ENCODE results near the gene GPC6. TPM values are rescaled to one million over a fixed set of nuclear protein-coding genes. Genes with fewer than 3 reads are reported as not detected.

The GPC6 gene
- total RNA-seq, 3 donors from 2014 or later (not counting 1 experiment from before 2014, with no cell fraction given), result not detected

- DNase-seq (no peak), ATAC-seq (no peak)
- no peaks in the 10 kb centered on the region for H3K27me3 ChIP-seq (ENCODE audit: control insufficient read depth, insufficient read depth, low read length)
- WGBS (ENCODE audit: insufficient coverage), result 89% methylated on average over 6 of the region's 7 CpGs
- Mint-ChIP-seq H3K4me1 (no peaks in the 10 kb centered on the region), H3K27me3 (ENCODE audit: low read depth in 2 of 2) (no peaks in the 10 kb centered on the region), H3K36me3 (no peaks in the 10 kb centered on the region), H3K27ac (no peak overlapping the region), H3K4me3 (no peak overlapping the region), H3K9me3 (peaks cover 0 to 2% of the 10 kb centered on the region in 2 donors)
- no peaks in the 10 kb centered on the region for H3K4me1 ChIP-seq (ENCODE audit: control insufficient read depth, insufficient read depth, low read length)
- TF ChIP-seq, protein P1, sequence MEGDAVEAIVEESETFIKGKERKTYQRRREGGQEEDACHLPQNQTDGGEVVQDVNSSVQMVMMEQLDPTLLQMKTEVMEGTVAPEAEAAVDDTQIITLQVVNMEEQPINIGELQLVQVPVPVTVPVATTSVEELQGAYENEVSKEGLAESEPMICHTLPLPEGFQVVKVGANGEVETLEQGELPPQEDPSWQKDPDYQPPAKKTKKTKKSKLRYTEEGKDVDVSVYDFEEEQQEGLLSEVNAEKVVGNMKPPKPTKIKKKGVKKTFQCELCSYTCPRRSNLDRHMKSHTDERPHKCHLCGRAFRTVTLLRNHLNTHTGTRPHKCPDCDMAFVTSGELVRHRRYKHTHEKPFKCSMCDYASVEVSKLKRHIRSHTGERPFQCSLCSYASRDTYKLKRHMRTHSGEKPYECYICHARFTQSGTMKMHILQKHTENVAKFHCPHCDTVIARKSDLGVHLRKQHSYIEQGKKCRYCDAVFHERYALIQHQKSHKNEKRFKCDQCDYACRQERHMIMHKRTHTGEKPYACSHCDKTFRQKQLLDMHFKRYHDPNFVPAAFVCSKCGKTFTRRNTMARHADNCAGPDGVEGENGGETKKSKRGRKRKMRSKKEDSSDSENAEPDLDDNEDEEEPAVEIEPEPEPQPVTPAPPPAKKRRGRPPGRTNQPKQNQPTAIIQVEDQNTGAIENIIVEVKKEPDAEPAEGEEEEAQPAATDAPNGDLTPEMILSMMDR (IDR thresholded peaks at IDR 0.05), result no peak
- H3K9me3 ChIP-seq (ENCODE audit: control insufficient read depth, insufficient read depth, low read length), result no peaks in the 10 kb centered on the region
- H3K27ac ChIP-seq (ENCODE audit: low read length), result no peak overlapping the region
- H3K36me3 ChIP-seq (ENCODE audit: control insufficient read depth, insufficient read depth, low read length), result no peaks in the 10 kb centered on the region
- H3K4me3 ChIP-seq (ENCODE audit: low read length), result no peak overlapping the region
- intact Hi-C loops (cut with micrococcal nuclease), result no loop called here
These were observed 41.9 kb downstream of the GPC6 start for GRCh38 chr13:93268327-93269028.

DNA sequence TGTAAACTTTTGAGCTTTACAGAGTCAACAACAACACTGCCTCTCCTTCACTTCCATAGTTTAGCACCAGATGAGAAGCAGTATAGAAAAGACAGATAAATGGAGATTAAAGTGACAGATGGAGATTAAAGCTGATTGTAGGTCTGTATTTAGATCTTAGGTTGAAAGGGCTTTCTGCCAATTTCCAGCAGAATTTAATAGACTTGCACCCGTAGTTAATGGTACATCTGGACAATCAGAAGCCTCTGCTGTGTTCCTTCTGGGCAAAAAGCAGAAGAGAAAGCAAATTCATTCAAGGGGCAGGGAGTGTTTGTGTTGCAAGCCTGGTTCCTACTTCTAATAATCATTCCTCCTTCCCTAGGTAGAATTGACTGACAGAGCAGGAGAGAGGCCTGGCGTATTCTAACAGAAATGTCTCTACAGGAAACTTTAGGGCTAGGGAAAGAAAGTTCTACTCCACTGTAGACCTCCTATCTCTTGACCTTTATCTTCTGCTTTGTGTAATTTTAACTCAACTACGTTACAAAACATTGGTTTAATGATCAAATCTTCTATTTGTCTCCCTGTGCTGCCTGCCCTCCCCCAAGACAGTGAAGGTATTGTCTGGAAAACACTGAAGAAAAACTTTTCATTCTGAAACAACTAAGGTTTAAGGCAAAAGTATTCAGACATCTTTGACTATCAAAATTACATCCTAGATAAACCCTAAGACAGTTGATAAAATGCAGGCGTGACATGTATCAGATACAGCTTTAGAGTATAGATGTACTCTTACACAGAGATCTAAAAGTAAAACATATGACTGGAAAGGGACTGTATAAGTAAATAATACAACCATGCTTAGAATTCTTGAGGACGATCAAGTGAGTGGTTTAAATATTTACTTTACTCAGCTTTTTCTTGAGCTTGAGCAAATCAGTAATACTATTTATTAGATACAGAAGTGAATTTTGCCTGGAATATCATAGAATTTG, 44.4 kb downstream of the GPC6 start:
- peaks cover under 1 to 2% of the 10 kb centered on the region in 2 donors for H3K9me3 Mint-ChIP-seq

GRCh38 chr13:93279982-93280381, 53.4 kb downstream of the GPC6 start:
- no peak overlapping the region for H3K27ac Mint-ChIP-seq
- Histone ChIP-seq H3K27ac (ENCODE audit: low read length) (no peak overlapping the region), H3K4me1 (ENCODE audit: control insufficient read depth, insufficient read depth, low read length) (no peaks in the 10 kb centered on the region), H3K27me3 (ENCODE audit: control insufficient read depth, insufficient read depth, low read length) (no peaks in the 10 kb centered on the region), H3K36me3 (ENCODE audit: control insufficient read depth, insufficient read depth, low read length) (no peaks in the 10 kb centered on the region), H3K9me3 (ENCODE audit: control insufficient read depth, insufficient read depth, low read length) (peaks cover 2% of the 10 kb centered on the region), H3K4me3 (ENCODE audit: low read length) (no peak overlapping the region)
- peaks cover 2 to 8% of the 10 kb centered on the region in 2 donors for H3K9me3 Mint-ChIP-seq
- TF ChIP-seq, protein P1 (IDR thresholded peaks at IDR 0.05), result no peak
- no peaks in the 10 kb centered on the region for H3K36me3 Mint-ChIP-seq
- intact Hi-C loops (cut with micrococcal nuclease), result no loop called here
- H3K4me1 Mint-ChIP-seq, result no peaks in the 10 kb centered on the region
- no peaks in the 10 kb centered on the region for H3K27me3 Mint-ChIP-seq (ENCODE audit: low read depth in 2 of 2)
- ATAC-seq (no peak), DNase-seq (no peak)
- WGBS (ENCODE audit: insufficient coverage), result 75% methylated on average over 1 of the region's 1 CpG
- no peak overlapping the region for H3K4me3 Mint-ChIP-seq

More for the DNA sequence above, 44.4 kb downstream of the GPC6 start:
- Histone ChIP-seq H3K4me1 (ENCODE audit: control insufficient read depth, insufficient read depth, low read length) (no peaks in the 10 kb centered on the region), H3K36me3 (ENCODE audit: control insufficient read depth, insufficient read depth, low read length) (no peaks in the 10 kb centered on the region), H3K27ac (ENCODE audit: low read length) (no peak overlapping the region), H3K9me3 (ENCODE audit: control insufficient read depth, insufficient read depth, low read length) (peaks cover 2% of the 10 kb centered on the region), H3K27me3 (ENCODE audit: control insufficient read depth, insufficient read depth, low read length) (no peaks in the 10 kb centered on the region), H3K4me3 (ENCODE audit: low read length) (no peak overlapping the region)
- DNase-seq, result no peak
- TF ChIP-seq, protein P1 (IDR thresholded peaks at IDR 0.05), result no peak
- Mint-ChIP-seq H3K27ac (no peak overlapping the region), H3K4me1 (no peaks in the 10 kb centered on the region), H3K4me3 (no peak overlapping the region), H3K36me3 (no peaks in the 10 kb centered on the region), H3K27me3 (ENCODE audit: low read depth in 2 of 2) (no peaks in the 10 kb centered on the region)
- no peak for ATAC-seq
- WGBS (ENCODE audit: insufficient coverage), result 66% methylated on average over 3 of the region's 5 CpGs
- intact Hi-C loops (cut with micrococcal nuclease), result no loop called here

Data from natural killer cell (primary cell).